GM12864 (cell line): ENCODE data around the gene KEL.

Experiments
- DNase-seq: peaks from one replicate; pipeline ENCODE4 v3.0.0-alpha.2; 2011; ENCODE audit warnings: low read depth
- H3K4me3 ChIP-seq: 2 replicates; pipeline ENCODE4 v1.5.1; 2011; ENCODE audit warnings: mild to moderate bottlenecking, low read depth, low read length, control low read depth
- TF ChIP-seq, protein P1 (sequence below): IDR thresholded peaks from 2 replicates; pipeline ENCODE4 v1.5.1; 2011; ENCODE audit warnings: low read depth, mild to moderate bottlenecking, moderate library complexity, low read length, control low read depth, inconsistent platforms; ENCODE audit errors: missing control alignments

KEL gene

DNA sequence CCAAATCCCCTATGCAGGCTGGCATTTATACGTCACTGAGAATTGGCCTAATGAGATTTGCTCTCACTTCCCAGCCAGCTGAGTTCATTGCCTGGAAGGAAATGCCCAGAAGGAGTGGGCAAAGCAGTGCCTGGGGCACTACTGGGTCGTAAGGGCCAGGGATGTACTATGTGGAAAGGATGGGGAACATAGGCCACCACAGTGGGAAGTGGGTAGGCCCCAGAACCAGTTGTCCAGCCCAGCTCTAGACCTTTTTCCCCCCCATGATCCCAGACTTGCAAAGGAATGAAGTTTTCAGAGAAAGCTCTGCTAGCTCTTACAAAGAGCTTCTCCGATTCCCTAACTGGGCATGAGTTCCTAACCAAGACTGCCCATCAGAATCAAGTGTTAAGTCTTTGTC is 42.5 kb downstream of the KEL start:
- H3K4me3 ChIP-seq: no peak overlapping the region
- DNase-seq: no peak
- TF ChIP-seq, protein P1, sequence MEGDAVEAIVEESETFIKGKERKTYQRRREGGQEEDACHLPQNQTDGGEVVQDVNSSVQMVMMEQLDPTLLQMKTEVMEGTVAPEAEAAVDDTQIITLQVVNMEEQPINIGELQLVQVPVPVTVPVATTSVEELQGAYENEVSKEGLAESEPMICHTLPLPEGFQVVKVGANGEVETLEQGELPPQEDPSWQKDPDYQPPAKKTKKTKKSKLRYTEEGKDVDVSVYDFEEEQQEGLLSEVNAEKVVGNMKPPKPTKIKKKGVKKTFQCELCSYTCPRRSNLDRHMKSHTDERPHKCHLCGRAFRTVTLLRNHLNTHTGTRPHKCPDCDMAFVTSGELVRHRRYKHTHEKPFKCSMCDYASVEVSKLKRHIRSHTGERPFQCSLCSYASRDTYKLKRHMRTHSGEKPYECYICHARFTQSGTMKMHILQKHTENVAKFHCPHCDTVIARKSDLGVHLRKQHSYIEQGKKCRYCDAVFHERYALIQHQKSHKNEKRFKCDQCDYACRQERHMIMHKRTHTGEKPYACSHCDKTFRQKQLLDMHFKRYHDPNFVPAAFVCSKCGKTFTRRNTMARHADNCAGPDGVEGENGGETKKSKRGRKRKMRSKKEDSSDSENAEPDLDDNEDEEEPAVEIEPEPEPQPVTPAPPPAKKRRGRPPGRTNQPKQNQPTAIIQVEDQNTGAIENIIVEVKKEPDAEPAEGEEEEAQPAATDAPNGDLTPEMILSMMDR: no peak

DNA sequence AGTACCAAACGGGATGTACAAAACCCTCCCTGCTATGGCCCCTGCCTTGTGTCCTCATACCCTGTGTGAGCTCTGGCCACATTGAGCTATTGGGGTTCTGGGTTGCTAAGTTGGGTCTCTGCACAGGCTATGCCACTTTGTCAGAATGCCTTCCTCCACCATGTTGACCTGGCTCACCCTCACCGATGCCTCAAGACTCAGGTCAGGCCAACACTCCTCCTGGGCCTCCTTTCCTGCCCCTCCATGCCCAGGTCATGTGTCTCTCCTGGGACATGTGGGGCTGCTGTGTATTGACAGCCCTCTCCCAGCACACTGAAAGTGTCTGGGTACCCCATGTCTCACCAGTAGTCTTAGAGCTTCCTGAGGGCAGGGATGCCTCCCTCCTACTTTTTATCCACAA is 43.3 kb downstream of the KEL start:
- TF ChIP-seq, protein P1: no peak
- DNase-seq: no peak
- no peak overlapping the region for H3K4me3 ChIP-seq

DNA sequence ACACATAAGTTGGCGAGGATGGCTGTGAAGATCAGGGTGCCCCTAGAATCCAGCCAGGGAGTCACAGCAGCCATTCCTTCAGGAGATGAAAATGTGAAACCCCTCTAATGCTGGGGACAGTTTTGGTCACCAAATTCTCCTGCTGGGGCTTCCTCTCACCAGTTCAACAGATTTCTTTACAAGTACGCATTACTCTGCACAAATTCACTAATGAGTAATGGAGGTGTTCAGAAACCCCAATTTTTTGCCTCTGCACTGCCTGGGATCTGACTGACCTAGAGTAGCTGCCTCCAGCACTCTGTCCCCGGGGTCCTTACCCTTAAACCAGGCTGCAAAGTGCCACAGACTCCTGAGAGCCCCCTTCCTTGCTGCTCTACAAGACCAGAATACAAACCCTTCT is 44.7 kb downstream of the KEL start:
- DNase-seq: no peak
- H3K4me3 ChIP-seq: no peak overlapping the region
- TF ChIP-seq, protein P1: no peak

DNA sequence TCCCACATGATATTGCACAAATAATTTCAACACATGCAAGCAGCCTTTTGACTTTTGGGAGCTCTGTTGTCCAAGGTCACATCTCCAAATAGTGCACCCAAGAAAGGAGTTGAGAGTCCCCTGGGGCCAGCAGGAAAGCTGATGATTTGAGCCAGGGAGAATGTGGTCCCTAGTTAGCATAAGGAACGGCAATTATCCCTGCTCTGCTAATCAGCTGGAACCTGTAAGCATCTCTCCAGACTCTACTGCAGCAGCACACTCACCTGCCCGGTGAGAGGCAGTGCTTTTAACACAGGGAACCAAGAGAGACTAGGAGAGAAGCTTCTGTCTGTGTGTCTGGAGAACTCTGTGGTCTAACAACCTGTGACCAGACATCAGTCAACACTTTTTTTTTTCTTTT is 45.7 kb downstream of the KEL start:
- H3K4me3 ChIP-seq: no peak overlapping the region
- no peak for DNase-seq
- TF ChIP-seq, protein P1: no peak

DNA sequence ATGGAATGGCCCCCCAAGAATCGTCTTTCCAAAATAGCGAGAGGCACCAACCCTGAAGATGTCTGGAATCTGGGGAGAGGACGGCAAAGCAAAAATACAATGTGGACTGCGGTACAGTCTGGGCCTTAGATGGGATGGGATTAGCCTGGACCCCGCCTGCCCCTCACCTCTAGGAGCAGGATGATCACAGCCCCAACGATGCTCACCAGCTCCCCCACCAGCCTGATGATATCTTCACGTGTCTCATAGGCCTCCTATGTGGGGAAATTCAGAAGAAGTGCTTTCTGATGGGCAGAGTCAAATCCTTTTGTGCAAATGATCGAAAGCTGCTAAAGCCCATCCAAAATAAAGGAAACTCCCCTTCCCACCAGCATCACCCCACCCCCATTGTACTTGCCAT is 46.8 kb downstream of the KEL start:
- DNase-seq: no peak
- TF ChIP-seq, protein P1: no peak

DNA sequence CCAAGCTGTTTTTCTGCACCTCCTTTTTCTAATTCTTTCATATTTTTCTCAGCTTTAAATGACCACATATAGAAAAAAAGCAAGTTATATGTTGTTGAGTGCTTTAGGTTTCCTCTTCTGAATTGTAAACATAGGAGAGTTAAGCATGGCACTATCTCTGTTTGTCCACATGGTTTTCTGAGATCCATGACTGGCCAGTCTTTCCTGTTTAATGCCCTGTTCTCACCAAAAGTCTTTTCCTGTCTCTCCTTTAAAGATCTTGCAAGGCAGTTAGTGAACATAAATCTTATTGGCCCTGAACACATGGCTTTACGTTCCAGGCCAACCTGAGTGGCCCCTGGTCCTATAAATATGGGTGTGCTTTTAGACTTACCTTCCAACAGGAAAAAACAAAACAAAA is 48.0 kb downstream of the KEL start:
- DNase-seq: no peak
- TF ChIP-seq, protein P1: no peak
- H3K4me3 ChIP-seq: no peak overlapping the region

More for the DNA sequence above, 46.8 kb downstream of the KEL start:
- H3K4me3 ChIP-seq: no peak overlapping the region

DNA sequence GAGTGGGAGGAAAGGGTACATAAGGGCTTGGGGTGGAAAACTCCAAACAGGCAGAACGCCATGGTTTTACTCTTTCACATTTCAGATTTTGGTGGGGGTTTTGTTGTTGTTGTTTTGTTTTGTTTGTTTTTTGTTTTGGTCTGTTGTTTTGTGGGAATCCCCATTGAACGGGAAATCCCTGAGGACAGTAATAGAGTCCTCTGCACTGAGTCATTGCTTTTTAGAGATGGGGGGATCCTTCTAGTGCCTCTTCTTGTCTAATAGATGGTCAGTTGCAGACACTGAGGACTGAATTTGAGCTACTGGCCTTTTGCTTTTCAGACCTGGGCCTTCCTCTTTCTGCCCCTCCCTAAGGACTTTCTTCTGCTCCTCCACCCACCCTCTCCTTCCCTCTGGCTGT is 48.6 kb downstream of the KEL start:
- TF ChIP-seq, protein P1: no peak
- DNase-seq: no peak
- H3K4me3 ChIP-seq: no peak overlapping the region
